LNCAP (cell line): ENCODE results near the gene ADISSP.

Experiments used
- TF ChIP-seq, protein P1 (sequence below): fragments of 450-650 bp; IDR thresholded peaks from 2 replicates; pipeline ENCODE4 v1.5.1; 2017; ENCODE audit warnings: mild to moderate bottlenecking

ADISSP gene

DNA sequence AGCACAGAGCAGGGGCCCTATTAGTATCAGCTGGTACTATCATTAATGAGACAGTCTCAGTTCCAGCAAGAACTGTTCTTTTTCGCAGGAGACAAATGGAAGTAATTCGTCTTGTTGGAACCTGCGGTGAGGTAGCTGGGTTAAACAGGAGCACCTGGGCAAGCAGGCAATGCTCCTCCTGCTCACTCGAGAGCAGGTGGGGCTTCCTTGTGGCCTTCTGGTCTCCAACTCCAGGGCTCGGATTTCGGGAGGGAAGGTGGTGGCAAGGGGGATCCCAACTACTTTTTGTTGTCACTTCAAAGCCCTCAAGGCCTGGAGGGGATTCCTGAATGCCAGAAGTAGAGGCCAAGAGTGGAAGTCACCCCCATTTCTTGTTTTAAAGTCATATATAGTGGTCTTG is 15.0 kb upstream of the ADISSP start:
- TF ChIP-seq, protein P1, sequence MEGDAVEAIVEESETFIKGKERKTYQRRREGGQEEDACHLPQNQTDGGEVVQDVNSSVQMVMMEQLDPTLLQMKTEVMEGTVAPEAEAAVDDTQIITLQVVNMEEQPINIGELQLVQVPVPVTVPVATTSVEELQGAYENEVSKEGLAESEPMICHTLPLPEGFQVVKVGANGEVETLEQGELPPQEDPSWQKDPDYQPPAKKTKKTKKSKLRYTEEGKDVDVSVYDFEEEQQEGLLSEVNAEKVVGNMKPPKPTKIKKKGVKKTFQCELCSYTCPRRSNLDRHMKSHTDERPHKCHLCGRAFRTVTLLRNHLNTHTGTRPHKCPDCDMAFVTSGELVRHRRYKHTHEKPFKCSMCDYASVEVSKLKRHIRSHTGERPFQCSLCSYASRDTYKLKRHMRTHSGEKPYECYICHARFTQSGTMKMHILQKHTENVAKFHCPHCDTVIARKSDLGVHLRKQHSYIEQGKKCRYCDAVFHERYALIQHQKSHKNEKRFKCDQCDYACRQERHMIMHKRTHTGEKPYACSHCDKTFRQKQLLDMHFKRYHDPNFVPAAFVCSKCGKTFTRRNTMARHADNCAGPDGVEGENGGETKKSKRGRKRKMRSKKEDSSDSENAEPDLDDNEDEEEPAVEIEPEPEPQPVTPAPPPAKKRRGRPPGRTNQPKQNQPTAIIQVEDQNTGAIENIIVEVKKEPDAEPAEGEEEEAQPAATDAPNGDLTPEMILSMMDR = no peak

DNA sequence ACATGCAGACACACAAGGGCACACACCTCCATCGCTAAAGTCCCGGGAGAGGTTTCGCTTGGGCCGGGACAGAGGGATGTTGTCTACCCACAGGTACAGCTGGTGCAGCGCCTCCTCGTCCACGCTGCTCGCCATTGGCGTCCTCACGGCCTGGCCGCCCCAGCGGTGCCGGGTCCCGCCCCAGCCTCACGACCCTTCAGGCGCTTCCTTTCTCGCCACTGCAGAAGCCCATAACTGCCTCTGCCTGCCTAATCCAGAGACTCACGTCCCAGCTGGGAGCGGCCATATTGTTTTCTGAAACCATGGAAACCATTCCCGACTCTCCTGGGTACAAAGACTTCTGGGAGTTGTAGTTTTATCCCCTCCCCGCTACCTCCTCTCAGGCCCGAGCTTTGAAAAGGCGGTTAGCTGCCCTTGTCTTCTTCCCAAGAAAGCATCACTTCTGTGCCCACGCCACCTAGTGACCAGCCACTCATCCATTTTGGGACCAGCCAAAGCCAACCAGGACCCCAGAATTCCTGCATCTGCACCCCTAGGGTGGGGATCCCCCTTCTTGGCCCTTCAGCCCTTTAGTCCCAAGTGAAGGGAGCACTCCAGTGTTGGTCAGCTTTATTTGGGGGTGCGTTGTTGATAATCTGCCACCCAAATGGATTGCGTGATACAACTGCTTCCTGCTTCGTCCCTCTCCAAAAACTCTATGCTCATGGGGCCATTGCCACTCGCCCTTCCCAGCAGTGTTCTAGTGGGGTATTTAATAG is 13.8 kb upstream of the ADISSP start, which contains the start of gene SPEF1:
SPEF1 (minus strand) TSS at position 296 of the 758 bp plus-strand sequence; CDS start at position 135, 161 bp downstream.
- TF ChIP-seq, protein P1 = peak; percentile 54

DNA sequence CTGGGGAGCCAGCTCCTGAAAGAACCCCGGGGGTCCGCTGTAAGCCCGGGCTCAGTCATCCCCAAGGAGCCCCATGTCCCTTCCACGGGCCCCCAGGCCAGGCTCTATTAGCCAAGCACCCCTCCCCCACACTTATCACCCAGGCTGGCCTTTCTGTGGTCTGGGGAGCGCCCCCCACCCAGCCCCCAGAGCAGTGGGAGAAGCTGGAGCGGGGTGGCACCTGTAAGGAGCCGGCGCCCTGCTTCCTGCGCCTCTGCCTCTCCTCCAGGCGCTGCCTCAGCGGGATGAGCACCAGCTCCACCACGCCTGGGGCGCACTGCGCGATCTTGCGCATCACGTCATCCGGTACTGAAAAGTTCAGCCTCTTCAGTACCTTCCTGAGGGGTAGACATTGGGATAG is 11.4 kb upstream of the ADISSP start:
- TF ChIP-seq, protein P1 = no peak

DNA sequence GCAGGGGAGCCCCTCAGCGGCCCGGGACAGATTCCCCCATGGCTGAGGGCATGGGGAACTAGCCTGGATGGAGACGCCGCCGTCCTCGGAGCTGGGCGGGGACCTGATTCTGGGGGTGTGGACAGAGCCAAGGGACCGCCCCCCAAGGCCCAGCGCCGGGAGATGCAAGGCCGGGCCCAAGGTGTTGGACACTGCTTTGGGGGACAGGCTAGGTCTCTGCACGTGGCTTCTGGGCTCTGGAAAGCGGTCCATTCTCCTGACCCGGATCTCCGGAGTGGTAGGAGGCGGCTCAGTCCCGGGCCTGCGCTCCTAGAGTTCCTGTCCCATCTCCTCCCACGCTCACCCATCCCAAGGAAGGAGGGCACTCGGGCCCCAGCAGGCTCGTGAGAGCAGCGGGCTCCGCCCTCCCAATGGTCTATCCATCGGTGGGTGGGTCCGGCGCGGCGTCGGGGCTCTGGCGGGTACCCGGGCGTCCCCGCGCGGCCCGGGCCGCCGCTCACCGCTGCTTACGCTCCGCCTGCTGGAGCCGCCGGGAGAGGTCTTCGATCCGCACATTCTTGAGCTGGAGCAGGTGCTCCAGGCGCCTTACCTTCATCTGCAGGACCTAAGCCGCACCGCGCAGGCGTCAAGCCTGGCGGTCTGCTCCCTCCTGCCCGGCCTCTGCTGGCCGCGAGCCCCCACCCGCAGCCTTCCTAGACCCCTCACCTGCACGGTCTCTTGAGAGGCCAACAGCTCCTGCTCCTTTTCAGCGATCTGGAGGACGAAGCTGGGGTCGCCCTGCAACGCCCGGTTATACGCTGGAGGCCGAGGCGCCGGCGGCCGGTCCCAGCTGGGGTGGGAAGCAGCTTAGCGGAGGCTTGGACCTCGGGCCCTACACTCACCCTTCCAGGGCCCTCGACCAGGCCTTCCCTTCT is 10.4 kb upstream of the ADISSP start:
- TF ChIP-seq, protein P1 = no peak

DNA sequence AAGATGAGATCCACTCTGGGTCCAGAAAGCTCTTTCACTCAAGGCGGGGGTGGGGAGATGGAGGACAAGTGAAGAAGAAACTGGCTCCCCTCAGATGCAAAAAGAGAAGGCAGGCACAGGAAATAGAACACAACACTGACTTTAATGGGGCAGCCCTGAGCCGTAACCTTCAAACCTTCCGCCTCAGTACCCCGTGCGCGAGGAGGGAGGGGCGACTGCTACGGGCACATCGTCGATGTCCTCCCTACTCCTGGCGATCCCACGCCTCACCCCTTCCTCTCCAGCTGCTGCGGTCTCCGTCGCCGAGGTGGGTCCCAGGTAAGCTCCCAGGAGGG is 9.8 kb upstream of the ADISSP start:
- TF ChIP-seq, protein P1 = no peak

DNA sequence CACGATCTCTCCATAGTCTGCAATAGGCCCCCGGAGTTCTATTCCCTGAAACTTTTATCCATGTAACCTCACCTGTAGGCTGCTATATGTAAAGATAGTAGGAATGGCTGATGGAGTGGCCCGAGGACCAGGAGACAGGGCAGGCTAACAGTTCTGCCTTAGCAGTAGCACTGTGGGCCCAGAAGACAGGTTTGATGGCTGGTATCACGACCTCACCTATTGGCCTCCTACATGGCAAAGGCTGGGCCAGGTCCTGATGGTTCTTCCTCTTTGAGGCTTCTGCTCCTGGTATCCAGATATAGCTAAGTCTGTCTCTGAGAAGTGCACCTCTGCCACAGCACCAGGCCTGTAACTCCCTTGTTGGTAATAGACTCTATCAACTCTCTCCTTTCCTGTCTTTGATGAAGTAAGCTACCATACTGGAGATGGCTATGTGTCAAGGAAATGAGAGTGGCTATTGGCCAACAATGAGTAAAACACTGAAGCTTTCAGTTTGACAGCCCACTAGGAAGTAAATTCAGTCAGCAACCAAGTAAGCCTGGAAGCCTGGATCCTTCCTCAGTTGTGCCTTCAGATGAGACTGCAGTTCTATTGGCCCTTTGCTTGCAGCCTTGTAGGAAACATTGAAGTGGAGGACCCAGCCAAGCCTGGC is 8.0 kb upstream of the ADISSP start:
- TF ChIP-seq, protein P1 = no peak

DNA sequence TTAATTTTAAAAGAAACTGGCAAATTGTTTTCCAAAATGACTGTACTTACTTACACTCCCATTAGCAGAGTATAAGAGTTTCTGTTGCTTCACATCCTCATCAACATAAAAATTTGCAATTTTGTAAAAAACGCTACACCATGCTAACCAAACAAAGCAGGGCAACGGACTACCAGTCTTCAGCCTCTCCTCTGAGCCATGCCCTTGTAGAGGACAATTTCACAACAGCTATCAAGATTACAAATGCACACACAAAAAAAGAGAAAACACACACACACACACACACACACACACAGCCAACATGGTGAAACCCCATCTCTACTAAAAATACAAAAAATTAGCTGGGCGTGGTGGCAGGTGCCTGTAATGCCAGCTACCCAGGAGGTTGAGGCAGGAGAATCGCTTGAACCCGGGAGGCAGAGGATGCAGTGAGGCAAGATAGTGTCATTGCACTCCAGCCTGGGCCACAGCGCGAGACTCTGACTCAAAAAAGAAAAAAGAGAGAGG is 4.1 kb upstream of the ADISSP start:
- TF ChIP-seq, protein P1 = no peak
